NB4 (cell line): ENCODE measurements around the gene ZNF43.

Experiments used
- POLR2A ChIP-seq: IDR thresholded peaks from 2 replicates; pipeline ENCODE4 v1.6.1; 2011; ENCODE audit warnings: mild to moderate bottlenecking; ENCODE audit not compliant: insufficient read length; ENCODE audit errors: extremely low read depth
- TF ChIP-seq, protein P1 (sequence below): IDR thresholded peaks from one replicate; pipeline ENCODE4 v1.5.1; 2012; ENCODE audit warnings: low read depth, low read length
- TF ChIP-seq, protein P2 (sequence below): IDR thresholded peaks from 2 replicates; pipeline ENCODE4 v1.6.1; 2011; ENCODE audit warnings: low read depth, low read length

DNA sequence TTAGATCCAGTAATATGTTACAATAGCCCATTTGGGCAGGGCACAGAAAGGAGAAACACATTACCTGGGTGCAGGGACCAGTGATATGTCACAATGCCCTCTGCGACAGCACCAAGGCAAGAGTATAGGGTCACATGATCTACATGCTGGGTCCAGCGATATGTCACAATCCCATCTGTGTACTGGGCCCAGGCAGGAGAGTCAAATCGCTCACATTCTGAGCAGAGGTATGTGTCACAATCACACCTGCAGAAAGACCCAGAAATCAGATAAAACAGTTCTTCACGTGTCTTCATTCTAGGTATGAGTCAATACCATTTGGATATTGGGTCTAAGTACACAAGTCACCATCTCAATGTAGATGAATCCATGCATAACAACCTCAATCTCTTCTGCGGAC, 7.1 kb upstream of the ZNF43 start:
- TF ChIP-seq, protein P1, sequence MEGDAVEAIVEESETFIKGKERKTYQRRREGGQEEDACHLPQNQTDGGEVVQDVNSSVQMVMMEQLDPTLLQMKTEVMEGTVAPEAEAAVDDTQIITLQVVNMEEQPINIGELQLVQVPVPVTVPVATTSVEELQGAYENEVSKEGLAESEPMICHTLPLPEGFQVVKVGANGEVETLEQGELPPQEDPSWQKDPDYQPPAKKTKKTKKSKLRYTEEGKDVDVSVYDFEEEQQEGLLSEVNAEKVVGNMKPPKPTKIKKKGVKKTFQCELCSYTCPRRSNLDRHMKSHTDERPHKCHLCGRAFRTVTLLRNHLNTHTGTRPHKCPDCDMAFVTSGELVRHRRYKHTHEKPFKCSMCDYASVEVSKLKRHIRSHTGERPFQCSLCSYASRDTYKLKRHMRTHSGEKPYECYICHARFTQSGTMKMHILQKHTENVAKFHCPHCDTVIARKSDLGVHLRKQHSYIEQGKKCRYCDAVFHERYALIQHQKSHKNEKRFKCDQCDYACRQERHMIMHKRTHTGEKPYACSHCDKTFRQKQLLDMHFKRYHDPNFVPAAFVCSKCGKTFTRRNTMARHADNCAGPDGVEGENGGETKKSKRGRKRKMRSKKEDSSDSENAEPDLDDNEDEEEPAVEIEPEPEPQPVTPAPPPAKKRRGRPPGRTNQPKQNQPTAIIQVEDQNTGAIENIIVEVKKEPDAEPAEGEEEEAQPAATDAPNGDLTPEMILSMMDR, result no peak
- TF ChIP-seq POLR2A, result no peak
- TF ChIP-seq, protein P2, sequence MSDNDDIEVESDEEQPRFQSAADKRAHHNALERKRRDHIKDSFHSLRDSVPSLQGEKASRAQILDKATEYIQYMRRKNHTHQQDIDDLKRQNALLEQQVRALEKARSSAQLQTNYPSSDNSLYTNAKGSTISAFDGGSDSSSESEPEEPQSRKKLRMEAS, result no peak
